T-helper 9 cell (primary cell): ENCODE results near the gene ANP32E.
A peak's percentile ranks its signal among the peaks of the same experiment; 100 is the strongest.
"Not testable (repeated sequence)": the region's sequence is repeated elsewhere in the genome, so short reads cannot be mapped to it uniquely, and the experiment has no call there.

Experiments
- DNase-seq: peaks from one replicate; pipeline ENCODE4 v3.0.0-alpha.2; 2020

Gene ANP32E

GRCh38 chr1:150256554-150257341 lies 20.8 kb upstream of the ANP32E start:
- no peak for DNase-seq

GRCh38 chr1:150256198-150256553 lies 20.3 kb upstream of the ANP32E start:
- DNase-seq = no peak

DNA sequence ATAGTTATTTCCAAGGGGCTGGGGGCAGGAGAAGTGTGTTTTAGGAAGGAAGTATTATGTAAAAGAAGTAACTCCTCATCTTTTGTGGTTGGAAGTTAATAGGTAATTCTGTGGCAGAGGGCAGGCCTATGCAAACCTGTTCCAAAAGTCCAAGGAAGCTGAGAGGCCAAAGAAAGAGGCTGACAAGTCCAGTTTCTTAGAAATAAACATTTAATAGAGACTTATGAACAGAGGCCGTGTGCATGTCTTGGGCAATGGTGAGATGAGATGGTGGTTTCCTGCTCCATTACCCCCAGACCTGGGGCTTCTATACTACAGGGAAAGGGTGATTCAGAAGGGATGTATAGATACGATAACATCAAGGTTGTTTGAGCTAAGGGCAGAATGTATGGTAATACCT lies 14.0 kb upstream of the ANP32E start:
- no peak for DNase-seq

GRCh38 chr1:150243003-150243402 lies 7.1 kb upstream of the ANP32E start:
- no peak for DNase-seq

GRCh38 chr1:150237746-150238145 lies 1.8 kb upstream of the ANP32E start:
- no peak for DNase-seq

GRCh38 chr1:150237176-150237575 lies 1.3 kb upstream of the ANP32E start:
- DNase-seq = not testable (repeated sequence)

GRCh38 chr1:150236614-150237100 lies 745 bp upstream of the ANP32E start:
- DNase-seq = no peak

GRCh38 chr1:150235294-150235851 lies 539 bp downstream of the ANP32E start:
- DNase-seq = peak; percentile 18

DNA sequence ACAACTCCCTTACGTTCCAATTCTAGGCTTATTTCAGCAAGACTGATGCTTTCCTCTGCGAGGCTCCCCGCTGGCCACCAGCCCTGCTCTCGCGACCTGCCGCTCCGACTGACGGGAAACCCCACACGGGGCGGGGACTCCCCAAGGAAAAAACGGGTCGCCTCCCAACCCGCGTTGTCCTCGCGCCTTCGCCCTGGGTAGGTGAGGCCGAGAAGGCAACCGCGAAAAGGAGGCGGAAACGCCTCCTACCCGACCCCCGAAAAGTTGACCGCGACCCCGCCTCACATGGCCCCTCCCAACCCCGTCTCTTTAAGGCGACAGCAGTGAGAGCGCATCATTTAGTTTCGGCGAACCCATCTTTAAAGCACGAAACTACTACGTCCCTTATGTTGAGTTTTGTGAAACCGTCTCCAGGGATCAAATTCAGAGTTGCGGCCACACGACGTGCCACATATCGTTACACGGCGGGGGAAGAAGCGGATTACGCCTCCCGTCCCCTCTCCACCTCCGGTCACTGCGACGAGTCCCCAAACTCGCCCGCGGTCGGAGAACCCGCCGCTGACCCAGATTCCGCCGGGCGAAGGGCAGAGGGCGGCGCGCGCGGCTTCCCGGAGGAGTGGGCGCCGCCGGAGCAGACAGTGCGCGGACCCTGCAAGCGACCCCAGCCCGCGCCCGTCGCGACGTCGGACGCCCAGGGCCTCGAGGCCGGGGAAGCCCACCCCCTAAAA lies 1.2 kb downstream of the ANP32E start:
- DNase-seq = peak; percentile 86

GRCh38 chr1:150234309-150234565 lies 1.7 kb downstream of the ANP32E start:
- no peak for DNase-seq

DNA sequence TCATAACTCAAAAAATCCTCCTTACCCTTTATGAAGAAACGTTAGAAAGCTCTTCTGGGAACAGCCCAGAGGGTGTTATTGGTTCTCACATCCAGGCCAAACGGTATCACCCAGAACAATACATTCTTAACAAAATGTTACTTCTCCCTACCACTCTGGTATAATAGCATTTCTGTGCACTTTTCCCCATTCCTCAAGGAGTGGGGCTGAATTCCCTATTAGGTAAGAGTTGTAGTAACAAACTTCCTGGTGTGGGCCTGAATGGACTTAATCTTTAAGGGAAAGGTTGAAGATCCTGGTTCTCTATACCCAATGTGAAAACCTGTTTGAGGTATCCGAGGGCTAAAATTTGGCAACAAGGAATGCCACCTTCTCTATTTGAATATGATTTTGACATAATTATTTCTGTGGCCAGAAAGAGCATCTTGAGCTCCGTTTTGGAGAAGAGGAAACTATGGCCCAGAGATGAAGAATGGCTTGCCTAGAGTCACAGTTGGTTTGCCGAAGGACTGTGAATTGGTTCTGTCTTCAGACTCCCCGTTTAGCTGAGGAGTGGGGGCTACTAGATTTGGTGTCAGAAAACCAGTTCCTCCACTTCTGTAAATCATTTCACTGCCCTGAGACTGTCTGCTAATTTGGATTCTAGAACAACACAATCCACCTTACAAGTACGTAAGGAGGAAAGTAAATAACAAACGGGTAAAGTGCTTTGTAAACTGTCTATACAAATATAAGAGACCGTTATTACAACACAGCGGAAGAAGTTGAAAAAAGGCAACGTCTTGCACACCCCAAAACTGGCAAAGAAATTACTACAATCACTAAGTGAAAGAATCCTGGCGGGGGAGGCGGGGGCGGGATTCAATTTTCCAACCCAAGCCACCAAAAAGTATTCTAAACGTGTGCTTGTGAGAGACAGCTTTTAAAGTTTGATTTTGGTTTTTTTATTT lies 2.3 kb downstream of the ANP32E start:
- DNase-seq = no peak

DNA sequence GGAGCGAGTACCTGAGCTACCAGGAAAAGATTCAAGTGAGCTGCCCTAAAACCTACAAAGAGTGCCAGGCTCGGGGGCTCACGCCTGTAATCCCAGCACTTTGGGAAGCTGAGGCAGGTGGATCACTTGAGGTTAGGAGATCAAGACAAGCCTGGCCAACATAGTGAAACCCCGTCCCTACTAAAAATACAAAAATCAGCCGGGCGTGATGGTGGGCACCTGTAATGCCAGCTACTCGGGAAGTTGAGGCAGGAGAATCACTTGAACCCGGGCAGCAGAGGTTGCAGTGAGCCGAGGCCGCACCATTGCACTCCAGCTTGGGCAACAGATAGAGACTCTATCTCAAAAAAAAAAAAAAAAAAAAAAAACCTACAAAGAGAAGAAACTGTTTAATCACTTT lies 3.0 kb downstream of the ANP32E start:
- DNase-seq = not testable (repeated sequence)

- not testable (repeated sequence) for DNase-seq
Observed at GRCh38 chr1:150228246-150228645, 7.7 kb downstream of the ANP32E start.

- DNase-seq = no peak
Observed at GRCh38 chr1:150227228-150227627, 8.7 kb downstream of the ANP32E start.

GRCh38 chr1:150226486-150226885 lies 9.4 kb downstream of the ANP32E start:
- DNase-seq = no peak

DNA sequence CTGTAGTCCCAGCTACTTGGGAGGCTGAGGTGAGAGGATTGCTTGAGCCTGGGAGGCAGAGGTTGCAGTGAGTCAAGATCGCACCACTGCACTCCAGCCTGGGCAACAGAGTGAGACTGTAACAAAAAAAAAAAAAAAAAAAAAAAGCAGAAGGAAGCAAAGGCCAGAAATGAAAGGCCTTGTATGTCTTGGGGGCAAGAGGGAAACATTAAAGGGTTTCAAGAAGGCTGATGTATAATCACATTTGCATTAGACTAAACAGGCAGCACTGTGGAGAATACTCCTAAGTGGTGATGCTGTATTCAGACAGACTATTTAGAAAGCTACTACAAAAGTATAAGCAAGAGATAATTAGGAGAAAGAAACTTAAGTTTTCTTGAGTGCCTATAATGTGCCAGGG lies 10.4 kb downstream of the ANP32E start:
- DNase-seq = no peak

- DNase-seq = no peak
Observed at GRCh38 chr1:150224983-150225382, 10.9 kb downstream of the ANP32E start.

GRCh38 chr1:150221552-150221951 lies 14.4 kb downstream of the ANP32E start:
- no peak for DNase-seq

DNA sequence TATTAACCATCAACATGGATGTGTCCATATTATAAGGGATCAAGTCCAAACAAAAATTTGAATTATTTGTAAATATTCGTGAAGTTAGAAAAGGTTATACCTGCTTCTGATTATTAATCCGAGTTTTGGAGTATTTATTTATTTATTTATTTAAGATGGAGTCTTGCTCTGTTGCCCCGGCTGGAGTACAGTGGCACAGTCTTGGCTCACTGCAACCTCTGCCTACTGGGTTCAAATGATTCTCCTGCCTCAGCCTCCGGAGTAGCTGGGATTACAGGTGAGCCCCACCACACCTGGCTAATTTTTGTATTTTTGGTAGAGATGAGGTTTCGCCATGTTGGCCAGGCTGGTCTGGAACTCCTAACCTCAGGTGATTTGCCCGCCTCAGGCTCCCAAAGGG lies 20.1 kb downstream of the ANP32E start:
- DNase-seq = not testable (repeated sequence)

- not testable (repeated sequence) for DNase-seq
Observed at GRCh38 chr1:150214099-150214756, 21.7 kb downstream of the ANP32E start.

- DNase-seq = peak; percentile 85
Observed at GRCh38 chr1:150213170-150214098, 22.5 kb downstream of the ANP32E start.
